ENCODE results near the gene SUZ12. TPM values are rescaled to one million over a fixed set of nuclear protein-coding genes. Genes with fewer than 3 reads are reported as not detected.

Gene SUZ12
- total RNA-seq, 1 experiment from 2014 or later: 55.6 TPM

DNA sequence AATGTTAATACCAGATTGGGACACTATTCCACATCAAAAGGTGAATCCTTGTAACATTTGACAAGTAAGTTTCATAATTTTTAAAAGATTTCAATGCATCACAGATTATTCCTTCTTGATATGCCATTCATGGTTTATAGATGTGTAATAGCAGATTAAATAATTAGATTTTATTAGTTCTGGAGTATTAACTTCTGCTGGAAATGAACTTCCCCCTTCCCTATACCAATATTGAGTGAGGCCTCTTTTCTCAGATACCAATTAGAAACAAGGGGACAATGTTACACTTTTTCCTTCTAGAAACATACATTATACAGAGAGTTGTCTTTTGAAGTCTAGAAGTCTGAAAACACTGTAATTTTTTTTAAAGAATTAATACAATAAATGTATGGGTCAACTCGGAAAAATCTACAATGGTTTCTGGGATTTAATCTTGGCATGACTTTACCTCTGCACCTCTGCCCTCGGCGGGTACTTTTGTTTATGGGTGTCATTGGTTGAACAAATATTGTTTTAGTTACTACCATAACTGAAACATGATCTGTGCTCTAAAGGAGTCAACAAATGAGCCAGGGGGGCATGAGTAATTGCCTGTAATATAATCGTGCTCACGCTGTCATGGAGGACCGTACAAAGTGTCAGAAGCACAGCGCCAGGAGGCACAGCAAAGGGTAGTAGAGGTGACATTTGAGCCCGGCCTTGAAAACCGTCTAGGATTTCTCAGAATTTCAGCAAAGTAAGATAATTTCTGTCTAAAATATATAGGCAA is 78.6 kb downstream of the SUZ12 start:
- Mint-ChIP-seq H3K4me3 (ENCODE audit: unreplicated experiment) (no peak overlapping the region), H3K4me1 (ENCODE audit: low read depth, unreplicated experiment) (peaks cover 5% of the 10 kb centered on the region), H3K27ac (ENCODE audit: unreplicated experiment) (no peak overlapping the region), H3K9me3 (ENCODE audit: unreplicated experiment) (no peaks in the 10 kb centered on the region), H3K36me3 (ENCODE audit: insufficient read depth, unreplicated experiment) (peaks cover 5% of the 10 kb centered on the region), H3K27me3 (ENCODE audit: insufficient read depth, unreplicated experiment) (no peaks in the 10 kb centered on the region)
- no peaks in the 10 kb centered on the region for H3K9me3 ChIP-seq
- ChIA-PET POLR2A (no interaction called here), CTCF (no interaction called here)
- no peak overlapping the region for H3K4me3 ChIP-seq (ENCODE audit: low read depth, low read length)
- no peak for DNase-seq
- TF ChIP-seq, protein P1, sequence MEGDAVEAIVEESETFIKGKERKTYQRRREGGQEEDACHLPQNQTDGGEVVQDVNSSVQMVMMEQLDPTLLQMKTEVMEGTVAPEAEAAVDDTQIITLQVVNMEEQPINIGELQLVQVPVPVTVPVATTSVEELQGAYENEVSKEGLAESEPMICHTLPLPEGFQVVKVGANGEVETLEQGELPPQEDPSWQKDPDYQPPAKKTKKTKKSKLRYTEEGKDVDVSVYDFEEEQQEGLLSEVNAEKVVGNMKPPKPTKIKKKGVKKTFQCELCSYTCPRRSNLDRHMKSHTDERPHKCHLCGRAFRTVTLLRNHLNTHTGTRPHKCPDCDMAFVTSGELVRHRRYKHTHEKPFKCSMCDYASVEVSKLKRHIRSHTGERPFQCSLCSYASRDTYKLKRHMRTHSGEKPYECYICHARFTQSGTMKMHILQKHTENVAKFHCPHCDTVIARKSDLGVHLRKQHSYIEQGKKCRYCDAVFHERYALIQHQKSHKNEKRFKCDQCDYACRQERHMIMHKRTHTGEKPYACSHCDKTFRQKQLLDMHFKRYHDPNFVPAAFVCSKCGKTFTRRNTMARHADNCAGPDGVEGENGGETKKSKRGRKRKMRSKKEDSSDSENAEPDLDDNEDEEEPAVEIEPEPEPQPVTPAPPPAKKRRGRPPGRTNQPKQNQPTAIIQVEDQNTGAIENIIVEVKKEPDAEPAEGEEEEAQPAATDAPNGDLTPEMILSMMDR (IDR thresholded peaks at IDR 0.05; ENCODE audit: insufficient read depth in 1 of 2, low read depth in 1 of 2, low read length in 1 of 2, severe bottlenecking in 1 of 2, unreplicated experiment in 1 of 2): no peak
- H3K4me1 ChIP-seq: no peaks in the 10 kb centered on the region
- no peaks in the 10 kb centered on the region; the same call in 1 of the 2 replicates for H3K36me3 ChIP-seq (ENCODE audit: control insufficient read depth, insufficient read depth, low read length)
- H3K27me3 ChIP-seq (replicated peaks; ENCODE audit: control insufficient read depth, insufficient read depth, low read length): no peaks in the 10 kb centered on the region
- intact Hi-C loops (cut with micrococcal nuclease; ENCODE audit: unreplicated experiment): no loop called here
- BruUV-seq (replicated peaks): no TSS peak

DNA sequence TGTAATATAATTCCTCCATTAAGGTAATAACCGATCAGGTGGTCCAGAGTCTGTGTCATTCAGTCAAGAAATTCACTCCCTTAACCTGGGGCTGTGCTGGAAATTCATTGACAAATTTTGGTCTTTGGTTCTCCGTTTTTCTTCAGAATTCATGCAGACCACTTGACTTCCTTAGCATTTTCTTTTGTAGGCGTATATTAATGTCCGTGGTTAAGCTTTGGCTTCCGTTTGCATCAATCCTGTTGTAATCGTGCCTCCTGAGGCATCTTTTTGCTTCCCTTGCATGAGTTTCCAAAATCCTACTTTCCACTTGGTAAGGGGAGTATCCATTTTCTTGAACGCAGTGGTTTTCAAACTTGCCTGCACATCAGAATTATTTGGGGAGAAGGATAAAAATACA is 79.4 kb downstream of the SUZ12 start:
- H3K27ac Mint-ChIP-seq (ENCODE audit: unreplicated experiment): no peak overlapping the region
- Histone ChIP-seq H3K4me3 (ENCODE audit: low read depth, low read length) (no peak overlapping the region), H3K27me3 (replicated peaks; ENCODE audit: control insufficient read depth, insufficient read depth, low read length) (no peaks in the 10 kb centered on the region), H3K9me3 (no peaks in the 10 kb centered on the region), H3K36me3 (ENCODE audit: control insufficient read depth, insufficient read depth, low read length) (no peaks in the 10 kb centered on the region; the same call in 1 of the 2 replicates), H3K4me1 (no peaks in the 10 kb centered on the region)
- BruUV-seq (replicated peaks): no TSS peak
- no peak for DNase-seq
- no peaks in the 10 kb centered on the region for H3K27me3 Mint-ChIP-seq (ENCODE audit: insufficient read depth, unreplicated experiment)
- no peaks in the 10 kb centered on the region for H3K9me3 Mint-ChIP-seq (ENCODE audit: unreplicated experiment)
- CTCF ChIA-PET: no interaction called here
- TF ChIP-seq, protein P1 (IDR thresholded peaks at IDR 0.05; ENCODE audit: insufficient read depth in 1 of 2, low read depth in 1 of 2, low read length in 1 of 2, severe bottlenecking in 1 of 2, unreplicated experiment in 1 of 2): no peak
- intact Hi-C loops (cut with micrococcal nuclease; ENCODE audit: unreplicated experiment): no loop called here
- H3K36me3 Mint-ChIP-seq (ENCODE audit: insufficient read depth, unreplicated experiment): peaks cover 5% of the 10 kb centered on the region
- H3K4me3 Mint-ChIP-seq (ENCODE audit: unreplicated experiment): no peak overlapping the region
- POLR2A ChIA-PET: no interaction called here
- H3K4me1 Mint-ChIP-seq (ENCODE audit: low read depth, unreplicated experiment): no peaks in the 10 kb centered on the region

DNA sequence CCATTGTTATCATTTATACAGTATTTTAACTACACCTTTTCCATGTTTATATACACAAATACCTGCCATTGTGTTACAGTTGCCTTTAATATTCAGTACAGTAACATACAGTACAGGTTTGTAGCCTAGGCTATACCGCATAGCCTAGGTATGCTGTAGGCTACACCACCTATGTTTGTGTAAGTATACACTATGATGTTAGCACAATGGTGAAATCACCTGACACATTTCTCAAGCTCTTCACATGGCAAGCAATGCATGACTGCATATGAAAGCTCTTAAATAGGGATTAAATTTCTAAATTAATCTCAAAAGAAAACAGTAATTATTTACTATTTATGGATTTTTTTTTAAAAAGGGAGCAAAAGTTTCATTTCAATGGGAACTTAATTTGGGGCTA is 82.4 kb downstream of the SUZ12 start:
- no peak overlapping the region for H3K4me3 ChIP-seq (ENCODE audit: low read depth, low read length)
- H3K27ac Mint-ChIP-seq (ENCODE audit: unreplicated experiment): no peak overlapping the region
- no TSS peak for BruUV-seq (replicated peaks)
- no peaks in the 10 kb centered on the region for H3K27me3 ChIP-seq (replicated peaks; ENCODE audit: control insufficient read depth, insufficient read depth, low read length)
- no peaks in the 10 kb centered on the region for H3K36me3 Mint-ChIP-seq (ENCODE audit: insufficient read depth, unreplicated experiment)
- POLR2A ChIA-PET: no interaction called here
- intact Hi-C loops (cut with micrococcal nuclease; ENCODE audit: unreplicated experiment): no loop called here
- H3K36me3 ChIP-seq (ENCODE audit: control insufficient read depth, insufficient read depth, low read length): no peaks in the 10 kb centered on the region; the same call in 1 of the 2 replicates
- H3K4me3 Mint-ChIP-seq (ENCODE audit: unreplicated experiment): no peak overlapping the region
- TF ChIP-seq, protein P1 (IDR thresholded peaks at IDR 0.05; ENCODE audit: insufficient read depth in 1 of 2, low read depth in 1 of 2, low read length in 1 of 2, severe bottlenecking in 1 of 2, unreplicated experiment in 1 of 2): no peak
- CTCF ChIA-PET: interaction anchor here (1.1 kb wide), 1 partner anchor 12 kb away, joined by 4 read pairs; the partner anchor contains the start of gene LRRC37B
- no peaks in the 10 kb centered on the region for H3K9me3 ChIP-seq
- H3K4me1 Mint-ChIP-seq (ENCODE audit: low read depth, unreplicated experiment): no peaks in the 10 kb centered on the region
- no peaks in the 10 kb centered on the region for H3K4me1 ChIP-seq
- H3K27me3 Mint-ChIP-seq (ENCODE audit: insufficient read depth, unreplicated experiment): no peaks in the 10 kb centered on the region
- no peaks in the 10 kb centered on the region for H3K9me3 Mint-ChIP-seq (ENCODE audit: unreplicated experiment)
- DNase-seq: no peak

All from Caco-2 (cell line).